Gastrocnemius medialis (tissue), 4 donors: ENCODE data around the gene CEP112.

Experiments used
- POLR2A ChIP-seq, 2 donors: fragments of 450-650 bp; IDR thresholded peaks; one replicate each; pipeline ENCODE4 v1.6.1; 2017; ENCODE audit warnings: antibody characterized with exemption in 2 of 2, mild to moderate bottlenecking in 2 of 2, moderate library complexity in 2 of 2
- TF ChIP-seq, protein P1 (sequence below), 5 experiments: fragments of 450-650 bp in 3 of 5; fragments of 200-600 bp in 2 of 5; sonication (generic) in 2 of 5; IDR thresholded peaks in 4 of 5; conservative IDR thresholded peaks in 1 of 5; 1 replicate in 4 of 5; 2 replicates in 1 of 5; pipeline ENCODE4 v1.5.1; 2016 to 2019; ENCODE audit warnings: antibody characterized with exemption in 5 of 5, mild to moderate bottlenecking in 3 of 5, moderate library complexity in 3 of 5

DNA sequence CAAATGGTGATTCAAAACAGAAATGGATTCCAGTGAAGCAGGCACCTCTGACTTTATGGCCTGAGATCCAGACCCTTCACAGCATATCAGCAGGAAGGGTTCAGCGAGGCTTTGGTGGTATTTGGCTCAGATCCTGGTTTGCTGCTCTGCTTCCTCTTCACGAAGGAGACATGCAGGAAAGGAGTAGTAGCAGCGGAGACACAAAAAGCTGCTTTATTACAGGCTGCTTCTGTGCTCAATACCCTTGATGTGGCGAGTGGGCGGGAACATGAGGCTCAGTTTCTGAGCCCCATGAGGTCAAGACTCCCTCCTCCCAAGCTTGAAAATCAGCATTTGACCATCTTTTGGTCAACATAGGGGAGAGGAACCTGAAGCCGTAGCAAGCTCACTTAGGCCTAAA lies 417.1 kb downstream of the CEP112 start:
- TF ChIP-seq POLR2A (IDR thresholded peaks at IDR 0.05) = no peak
- TF ChIP-seq, protein P1, sequence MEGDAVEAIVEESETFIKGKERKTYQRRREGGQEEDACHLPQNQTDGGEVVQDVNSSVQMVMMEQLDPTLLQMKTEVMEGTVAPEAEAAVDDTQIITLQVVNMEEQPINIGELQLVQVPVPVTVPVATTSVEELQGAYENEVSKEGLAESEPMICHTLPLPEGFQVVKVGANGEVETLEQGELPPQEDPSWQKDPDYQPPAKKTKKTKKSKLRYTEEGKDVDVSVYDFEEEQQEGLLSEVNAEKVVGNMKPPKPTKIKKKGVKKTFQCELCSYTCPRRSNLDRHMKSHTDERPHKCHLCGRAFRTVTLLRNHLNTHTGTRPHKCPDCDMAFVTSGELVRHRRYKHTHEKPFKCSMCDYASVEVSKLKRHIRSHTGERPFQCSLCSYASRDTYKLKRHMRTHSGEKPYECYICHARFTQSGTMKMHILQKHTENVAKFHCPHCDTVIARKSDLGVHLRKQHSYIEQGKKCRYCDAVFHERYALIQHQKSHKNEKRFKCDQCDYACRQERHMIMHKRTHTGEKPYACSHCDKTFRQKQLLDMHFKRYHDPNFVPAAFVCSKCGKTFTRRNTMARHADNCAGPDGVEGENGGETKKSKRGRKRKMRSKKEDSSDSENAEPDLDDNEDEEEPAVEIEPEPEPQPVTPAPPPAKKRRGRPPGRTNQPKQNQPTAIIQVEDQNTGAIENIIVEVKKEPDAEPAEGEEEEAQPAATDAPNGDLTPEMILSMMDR (IDR thresholded peaks at IDR 0.05 in 4 of 5, conservative IDR thresholded peaks at IDR 0.05 in 1 of 5) = no peak
